A549 (cell line): ENCODE results near the gene HOXC10. TPM values are rescaled to one million over a fixed set of nuclear protein-coding genes. Genes with fewer than 3 reads are reported as not detected.

Source experiments
- ATAC-seq, 2 experiments: fragments of 200-7000 bp in 1 of 2; fragments of >200 bp in 1 of 2; cut with Nextera tagmentation in 1 of 2; cut with Tn5 transposase in 1 of 2; 3 replicates each; pipeline versions ENCODE4 v1.8.0 to v1.9.1; 2018 to 2020; ENCODE audit warnings: mild to moderate bottlenecking in 1 of 2, moderate library complexity in 1 of 2
- CTCF ChIA-PET: fragments of 300-600 bp; sonication (Branson Sonifier 250); formaldehyde crosslinking; extraction: SDS; loops from one replicate; lab custom pipeline; 2021; ENCODE audit warnings: antibody characterized with exemption, inconsistent platforms; lab: Yijun Ruan, JAX
- POLR2A ChIA-PET: fragments of 350-600 bp; formaldehyde crosslinking; extraction: SDS; loops from one replicate; lab custom pipeline; 2021; ENCODE audit warnings: antibody characterized with exemption, inconsistent platforms; lab: Yijun Ruan, JAX
- DNase-seq, 2 experiments: peaks; one replicate each; pipeline versions ENCODE4 v3.0.0 to v3.0.0-alpha.2; 2011 to 2016; ENCODE audit warnings: low read depth in 1 of 2, low spot score in 1 of 2
- FAIRE-seq: peaks from 2 replicates; lab custom pipeline; 2011; peaks lifted over from hg19 to GRCh38; lab: Jason Lieb, UNC
- H3K27ac ChIP-seq, 2 experiments: fragments of >200 bp; sonication (Bioruptor Twin); formaldehyde crosslinking; 3 replicates each; pipeline ENCODE4 v1.5.1; 2016 to 2017
- H3K4me1 ChIP-seq: fragments of >200 bp; sonication (Bioruptor Twin); formaldehyde crosslinking; 3 replicates; pipeline ENCODE4 v1.6.1; 2016
- H3K4me2 ChIP-seq: fragments of >200 bp; sonication (Bioruptor Twin); formaldehyde crosslinking; 3 replicates; pipeline ENCODE4 v1.6.1; 2016
- H3K4me3 ChIP-seq: fragments of >200 bp; sonication (Bioruptor Twin); formaldehyde crosslinking; 3 replicates; pipeline ENCODE4 v1.5.1; 2016
- H3K9me3 ChIP-seq: fragments of >200 bp; sonication (Bioruptor Twin); formaldehyde crosslinking; 3 replicates; pipeline ENCODE4 v1.6.1; 2016
- ATOH8 ChIP-seq: fragments of 250-450 bp; sonication (Bioruptor Pico); IDR thresholded peaks from 2 replicates; pipeline ENCODE4 v1.5.0; 2020; ENCODE audit warnings: low read depth, mild to moderate bottlenecking, moderate library complexity
- CTCF ChIP-seq: fragments of >200 bp; sonication (Bioruptor Twin); formaldehyde crosslinking; IDR thresholded peaks from 3 replicates; pipeline ENCODE4 v1.5.1; 2016
- FOSB ChIP-seq: fragments of 250-450 bp; sonication (Bioruptor Pico); IDR thresholded peaks from 2 replicates; pipeline ENCODE4 v1.5.0; 2020; ENCODE audit warnings: mild to moderate bottlenecking, moderate library complexity
- FOXS1 ChIP-seq: fragments of 250-450 bp; sonication (Bioruptor Pico); IDR thresholded peaks from 2 replicates; pipeline ENCODE4 v1.5.0; 2020; ENCODE audit warnings: mild to moderate bottlenecking, moderate library complexity
- HDAC2 ChIP-seq: fragments of 200-600 bp; sonication (generic); IDR thresholded peaks from 2 replicates; pipeline ENCODE4 v1.6.1; 2016
- HMGXB4 ChIP-seq: fragments of 250-450 bp; sonication (Bioruptor Pico); IDR thresholded peaks from 2 replicates; pipeline ENCODE4 v1.5.0; 2021; ENCODE audit warnings: mild to moderate bottlenecking, moderate library complexity, borderline replicate concordance
- HOXB5 ChIP-seq: fragments of 250-450 bp; sonication (Bioruptor Pico); IDR thresholded peaks from 2 replicates; pipeline ENCODE4 v1.5.0; 2020; ENCODE audit warnings: mild to moderate bottlenecking, moderate library complexity
- JUNB ChIP-seq: fragments of >200 bp; sonication (Bioruptor Twin); formaldehyde crosslinking; IDR thresholded peaks from 2 replicates; pipeline ENCODE4 v1.6.1; 2016
- KDM5A ChIP-seq: fragments of 200-600 bp; sonication (generic); IDR thresholded peaks from 2 replicates; pipeline ENCODE4 v1.6.1; 2016; ENCODE audit warnings: antibody characterized with exemption, mild to moderate bottlenecking
- MAFK ChIP-seq: fragments of 450-650 bp; IDR thresholded peaks from 2 replicates; pipeline ENCODE4 v1.6.1; 2014; ENCODE audit not compliant: partially characterized antibody
- MYC ChIP-seq: IDR thresholded peaks from 2 replicates; pipeline ENCODE4 v1.6.1; 2012; ENCODE audit warnings: mild to moderate bottlenecking, inconsistent platforms, low read length, improper control_type of control experiment, borderline replicate concordance
- NPAS2 ChIP-seq: fragments of 250-450 bp; sonication (Bioruptor Pico); IDR thresholded peaks from 2 replicates; pipeline ENCODE4 v1.8.0; 2022; ENCODE audit warnings: mild to moderate bottlenecking, moderate library complexity, borderline replicate concordance
- NR3C1 ChIP-seq: fragments of >200 bp; sonication (Bioruptor Twin); formaldehyde crosslinking; IDR thresholded peaks from 3 replicates; pipeline ENCODE4 v1.6.1; 2017
- POLR2A ChIP-seq: IDR thresholded peaks from 2 replicates; pipeline ENCODE4 v1.6.1; 2012; ENCODE audit warnings: mild to moderate bottlenecking, low read length
- RAD21 ChIP-seq, 2 experiments: fragments of >200 bp in 1 of 2; sonication (Bioruptor Twin) in 1 of 2; formaldehyde crosslinking in 1 of 2; IDR thresholded peaks in 1 of 2; conservative IDR thresholded peaks in 1 of 2; 2 replicates in 1 of 2; 3 replicates in 1 of 2; pipeline ENCODE4 v1.6.1; 2012 to 2018; ENCODE audit warnings: inconsistent platforms in 1 of 2
- RFX5 ChIP-seq: fragments of 450-650 bp; IDR thresholded peaks from 2 replicates; pipeline ENCODE4 v1.7.1; 2014; ENCODE audit warnings: antibody characterized with exemption, mild to moderate bottlenecking, moderate library complexity
- RNF2 ChIP-seq: fragments of 200-600 bp; sonication (generic); IDR thresholded peaks from 2 replicates; pipeline ENCODE4 v1.6.1; 2016; ENCODE audit warnings: low read depth, mild to moderate bottlenecking, antibody characterized with exemption, moderate library complexity, borderline replicate concordance
- SMC3 ChIP-seq: fragments of >200 bp; sonication (Bioruptor Twin); formaldehyde crosslinking; IDR thresholded peaks from 3 replicates; pipeline ENCODE4 v1.6.1; 2018; ENCODE audit warnings: inconsistent platforms
- SREBF2 ChIP-seq: fragments of 450-650 bp; IDR thresholded peaks from 2 replicates; pipeline ENCODE4 v1.6.1; 2014; ENCODE audit warnings: mild to moderate bottlenecking, moderate library complexity
- ZSCAN20 ChIP-seq: fragments of 250-450 bp; sonication (Bioruptor Pico); IDR thresholded peaks from 2 replicates; pipeline ENCODE4 v1.8.0; 2022; ENCODE audit warnings: mild to moderate bottlenecking, moderate library complexity
- WGBS: methylation state at CpG from one replicate; pipeline ENCODE4 v1.1.6; 2017; ENCODE audit errors: missing lambda C conversion rate; 5-methylcytosine and 5-hydroxymethylcytosine counted together
- polyA plus RNA-seq, 4 experiments: library from polyadenylated mRNA; depleted of rRNA in 3 of 4; stranded (reverse); fragments of >200 nt; fragmentation: RNase III in 1 of 4; extraction: RNeasy Plus Mini Kit Qiagen cat#74134 plus additional on column Dnase treatment in 1 of 4; gene quantifications; 2 replicates in 3 of 4; 3 replicates in 1 of 4; pipeline ENCODE4 v1.2.3, GENCODE V29; 2011 to 2017
- TF ChIP-seq, protein P1 (sequence below): IDR thresholded peaks from 2 replicates; pipeline ENCODE4 v1.6.1; 2012

Gene HOXC10
- polyA plus RNA-seq, 2 of the 4 experiments (the other 2 are of a cell fraction) = 2.9 to 3.2 TPM

- TF ChIP-seq, protein P1, sequence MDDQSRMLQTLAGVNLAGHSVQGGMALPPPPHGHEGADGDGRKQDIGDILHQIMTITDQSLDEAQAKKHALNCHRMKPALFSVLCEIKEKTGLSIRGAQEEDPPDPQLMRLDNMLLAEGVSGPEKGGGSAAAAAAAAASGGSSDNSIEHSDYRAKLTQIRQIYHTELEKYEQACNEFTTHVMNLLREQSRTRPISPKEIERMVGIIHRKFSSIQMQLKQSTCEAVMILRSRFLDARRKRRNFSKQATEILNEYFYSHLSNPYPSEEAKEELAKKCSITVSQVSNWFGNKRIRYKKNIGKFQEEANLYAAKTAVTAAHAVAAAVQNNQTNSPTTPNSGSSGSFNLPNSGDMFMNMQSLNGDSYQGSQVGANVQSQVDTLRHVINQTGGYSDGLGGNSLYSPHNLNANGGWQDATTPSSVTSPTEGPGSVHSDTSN = no peak
Observed at GRCh38 chr12:53983568-53983949, 1.4 kb upstream of the HOXC10 start (continued).

GRCh38 chr12:53983950-53984572 lies 885 bp upstream of the HOXC10 start:
- no peak for DNase-seq
- H3K4me2 ChIP-seq = peak overlapping the region; percentile 98
- peak overlapping the region; percentile 88 to 89 for H3K27ac ChIP-seq
- WGBS = 87% methylated on average over 30 of the region's 30 CpGs
- ChIA-PET CTCF (interaction anchor here (0.6 to 5.8 kb wide), 31 partner anchors 9 to 358 kb away, joined by 3 to 171 read pairs (median 10); partner anchors contain the start of genes HOTAIR, HOXC11, HOXC12 and HOXC13), POLR2A (interaction anchor here (1.2 kb wide), 3 partner anchors 11 to 223 kb away, joined by 3 to 4 read pairs (median 3); partner anchors contain the start of gene HOXC11)
- H3K4me1 ChIP-seq = peaks cover 20% of the 10 kb centered on the region
- ATAC-seq = no peak
- H3K4me3 ChIP-seq = peak overlapping the region; percentile 60
- no peaks in the 10 kb centered on the region for H3K9me3 ChIP-seq
- no peak for FAIRE-seq
- TF ChIP-seq FOSB (CRISPR knock-in tag) (no peak), NR3C1 (no peak), JUNB (no peak), CTCF (no peak), SMC3 (no peak), SREBF2 (no peak), POLR2A (no peak), KDM5A (no peak), ATOH8 (CRISPR knock-in tag) (no peak), HOXB5 (CRISPR knock-in tag) (no peak), RNF2 (no peak), RAD21 (conservative IDR thresholded peaks at IDR 0.05 in 1 of 2, IDR thresholded peaks at IDR 0.05 in 1 of 2) (no peak), MYC (no peak), NPAS2 (CRISPR knock-in tag) (no peak), MAFK (no peak)

GRCh38 chr12:53985692-53985993 lies 697 bp downstream of the HOXC10 start:
- no peak for ATAC-seq
- ChIA-PET CTCF (interaction anchor here (0.8 to 5.8 kb wide), 28 partner anchors 8 to 375 kb away, joined by 3 to 171 read pairs (median 8); partner anchors contain the start of genes HOTAIR, HOXC4, HOXC5 and HOXC8), POLR2A (interaction anchor here (0.6 kb wide), 1 partner anchor 269 kb away, joined by 3 read pairs; no protein-coding TSS in a partner anchor)
- no peak for TF ChIP-seq FOXS1 (CRISPR knock-in tag)
- TF ChIP-seq RFX5 = no peak
- TF ChIP-seq MAFK = no peak
- TF ChIP-seq RNF2 = no peak
- TF ChIP-seq HMGXB4 (CRISPR knock-in tag) = no peak
- TF ChIP-seq, protein P1 = no peak
- TF ChIP-seq ATOH8 (CRISPR knock-in tag) = no peak
- no peak for TF ChIP-seq ZSCAN20 (CRISPR knock-in tag)
- no peak for TF ChIP-seq CTCF
- TF ChIP-seq HDAC2 = no peak
- TF ChIP-seq SMC3 = no peak
- TF ChIP-seq NPAS2 (CRISPR knock-in tag) = no peak
- peak overlapping the region; percentile 88 to 89; a peak in 5 of 6 replicates for H3K27ac ChIP-seq
- H3K4me1 ChIP-seq = peaks cover 29% of the 10 kb centered on the region
- H3K9me3 ChIP-seq = no peaks in the 10 kb centered on the region
- WGBS = 84% methylated on average over 18 of the region's 21 CpGs
- H3K4me3 ChIP-seq = peak overlapping the region; percentile 60; the same call in 2 of the 3 replicates
- H3K4me2 ChIP-seq = peak overlapping the region; percentile 98
- FAIRE-seq = no peak
- DNase-seq = no peak
